NCI-H146 (cell line): Measurements from ENCODE around the gene KRT23.

ENCODE experiments used
- DNase-seq: peaks from one replicate; lab custom pipeline; 2025; lab: John Stamatoyannopoulos, UW

Gene KRT23

GRCh38 chr17:40909755-40910154 lies 27.7 kb downstream of the KRT23 start:
- DNase-seq, result no peak

GRCh38 chr17:40909351-40909750 lies 28.1 kb downstream of the KRT23 start:
- peak; percentile 84 for DNase-seq

- no peak for DNase-seq
Observed at GRCh38 chr17:40906613-40907012, 30.8 kb downstream of the KRT23 start.

DNA sequence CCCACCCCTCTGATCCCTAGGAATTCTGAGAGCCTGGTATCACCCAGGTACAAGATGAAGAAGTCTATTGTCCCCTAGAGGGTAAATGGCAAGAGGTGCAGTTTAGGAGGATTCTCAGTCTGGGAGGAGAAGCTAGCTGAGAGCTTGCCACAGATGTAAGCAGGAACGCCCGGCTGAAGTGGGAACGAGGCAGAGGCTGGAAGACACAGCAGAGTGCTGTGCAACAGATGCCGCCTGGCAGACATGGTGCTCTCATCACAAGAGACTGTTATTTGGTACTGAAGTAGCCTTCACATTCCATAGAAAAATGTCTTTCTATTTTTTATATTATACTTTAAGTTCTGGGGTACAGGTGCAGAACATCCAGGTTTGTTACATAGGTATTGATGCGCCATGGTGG lies 32.1 kb downstream of the KRT23 start:
- no peak for DNase-seq

DNA sequence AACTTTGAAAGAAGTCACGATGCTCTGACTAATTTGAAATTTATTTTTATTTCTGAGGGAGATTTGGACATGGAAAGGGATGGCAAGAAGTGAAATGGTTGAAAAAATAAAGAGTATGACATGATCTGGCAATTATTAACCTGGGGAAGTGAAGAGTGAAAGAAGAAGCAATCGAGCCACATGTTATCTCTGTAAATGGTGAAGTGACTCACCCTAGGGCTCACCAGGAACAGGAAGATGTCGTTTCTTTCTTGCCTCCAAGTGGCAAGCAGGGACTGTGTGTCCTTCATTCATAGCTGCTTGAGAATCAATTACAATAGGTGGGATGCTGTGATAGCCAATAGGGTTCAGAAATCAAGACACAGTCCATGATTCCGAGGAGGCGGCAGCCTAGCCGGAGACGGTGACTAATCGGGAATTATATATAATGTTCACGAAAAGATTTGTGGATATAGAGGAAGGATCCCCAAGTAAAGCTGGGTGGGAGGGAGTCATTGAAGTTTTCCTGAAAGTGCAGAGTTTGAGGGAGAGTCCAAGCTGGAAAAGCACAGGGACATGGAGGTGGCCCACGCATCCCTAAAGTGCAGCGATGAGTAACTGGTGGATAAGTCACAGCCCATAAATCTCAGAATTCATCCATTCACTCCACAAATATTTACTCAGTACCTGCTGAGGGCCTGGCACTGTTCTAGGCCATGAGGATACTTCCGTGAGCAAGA lies 34.2 kb downstream of the KRT23 start:
- peak; percentile 29 for DNase-seq

DNA sequence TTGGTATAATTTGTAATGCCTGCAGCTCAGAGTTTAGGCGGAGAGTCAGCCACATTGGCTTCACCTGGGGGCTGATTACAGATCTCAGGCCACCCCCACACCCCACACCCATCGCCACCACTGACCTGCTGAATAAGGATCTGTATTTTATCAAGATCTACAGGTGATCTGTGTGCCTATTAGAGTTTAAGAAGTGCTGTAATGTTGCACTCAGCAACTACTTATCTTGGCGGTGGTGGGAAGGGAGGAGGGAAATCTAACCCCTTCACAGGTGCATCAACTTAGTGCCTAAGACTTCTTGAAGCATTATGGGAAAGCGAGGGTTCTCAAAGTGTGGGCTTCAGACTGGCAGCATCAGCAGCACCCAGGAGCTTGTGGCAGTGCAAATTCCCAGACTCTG lies 34.9 kb downstream of the KRT23 start:
- no peak for DNase-seq

DNA sequence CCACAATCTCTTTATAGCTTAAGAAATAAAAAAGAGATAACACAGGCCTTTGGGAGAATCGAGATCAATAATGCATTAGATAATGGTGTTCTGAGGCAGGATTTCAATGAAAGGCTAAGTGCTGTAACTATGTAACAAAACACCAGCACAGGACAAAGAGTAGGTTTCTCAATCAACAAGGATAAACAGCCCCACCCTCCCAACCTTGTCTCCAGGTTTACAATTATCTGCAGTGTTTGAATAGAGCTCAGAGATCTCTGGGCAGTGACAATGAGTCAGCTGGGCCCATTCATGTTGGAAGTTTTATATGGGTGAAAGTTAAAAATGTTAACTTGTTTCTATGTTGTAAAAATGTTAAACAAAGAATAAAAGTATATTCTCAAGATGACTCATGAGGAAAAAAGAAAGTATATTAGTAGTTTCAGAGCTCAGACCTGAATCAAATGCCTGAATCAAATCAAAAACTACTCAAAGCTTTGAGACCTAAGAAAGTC lies 35.4 kb downstream of the KRT23 start:
- DNase-seq, result peak; percentile 63

DNA sequence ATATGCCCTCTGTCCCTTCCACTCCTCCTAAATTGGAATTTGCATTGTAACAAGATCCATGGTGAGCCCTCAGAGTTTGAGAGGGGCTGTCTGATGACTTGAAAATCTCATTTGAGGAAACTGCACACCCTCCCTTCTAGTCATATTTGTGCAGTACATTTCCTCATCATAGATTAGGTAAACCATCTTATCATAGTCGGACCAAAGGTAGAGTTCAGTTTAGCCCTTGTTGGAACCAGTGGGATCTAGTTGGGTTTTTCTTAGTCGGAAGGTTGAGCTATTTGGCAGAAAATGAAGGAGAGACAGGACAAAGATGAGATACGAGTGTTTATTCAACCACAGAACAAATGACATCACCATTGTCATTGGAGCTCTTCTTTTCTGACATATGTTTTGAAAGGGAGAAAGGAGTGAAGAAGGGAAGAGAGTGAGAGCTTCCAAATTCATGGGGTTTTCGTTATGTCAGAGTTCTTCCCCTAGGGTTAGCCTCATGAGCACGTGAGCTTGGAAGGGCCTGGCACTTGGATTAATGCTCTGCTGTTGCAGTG lies 36.6 kb downstream of the KRT23 start:
- no peak for DNase-seq

DNA sequence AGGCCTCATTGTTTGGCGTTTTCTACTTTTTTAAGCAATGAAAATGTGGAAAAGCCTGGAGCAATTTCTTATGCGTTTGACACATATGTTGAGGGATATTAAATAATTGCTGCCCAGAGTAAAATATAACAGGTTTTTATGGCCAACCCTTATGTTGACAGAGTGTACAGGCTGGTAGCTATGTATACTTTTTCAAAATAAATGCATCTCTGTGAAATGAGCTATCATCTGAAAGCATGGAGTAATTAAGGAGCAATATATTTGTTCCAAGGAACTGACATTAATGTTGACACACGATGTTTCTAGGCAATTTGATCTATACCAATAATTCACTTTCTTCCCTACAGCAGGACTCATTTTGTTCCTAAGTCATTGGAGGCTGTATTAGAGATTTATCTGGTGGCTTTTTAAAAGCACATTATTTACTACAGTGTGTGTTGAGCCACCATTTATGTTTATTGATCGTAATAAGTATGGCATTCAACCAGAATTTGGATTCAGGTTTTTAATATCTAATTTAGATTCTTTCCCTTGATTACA lies 40.5 kb downstream of the KRT23 start:
- DNase-seq, result no peak

DNA sequence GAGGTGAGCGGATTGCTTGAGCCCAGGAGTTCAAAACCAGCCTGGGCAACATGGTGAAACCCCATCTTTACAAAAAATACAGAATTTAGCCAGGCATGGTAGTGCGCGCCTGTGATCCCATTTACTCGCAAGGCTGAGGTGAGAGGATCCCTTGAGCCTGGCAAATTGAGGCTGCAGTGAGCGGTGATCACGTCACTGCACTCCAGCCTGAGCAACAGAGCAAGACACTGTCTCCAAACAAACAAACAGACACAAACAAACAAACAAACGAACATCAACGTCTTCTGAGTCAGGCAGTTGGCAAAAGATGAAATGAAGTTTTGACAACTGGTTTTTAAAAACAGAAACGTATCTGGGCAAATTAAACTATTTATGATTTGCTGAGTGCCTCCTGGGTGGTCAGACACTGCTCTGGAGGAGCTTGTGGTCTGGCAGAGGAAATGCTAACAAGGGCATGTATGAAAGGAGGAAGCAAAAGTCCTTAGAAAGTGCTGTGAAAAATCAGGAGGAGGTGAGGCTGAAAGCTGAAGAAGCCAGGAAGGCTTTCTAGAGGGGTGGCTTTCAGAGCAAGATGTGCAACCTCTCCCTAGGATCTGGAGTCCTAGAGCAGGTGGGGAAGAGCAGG lies 42.2 kb downstream of the KRT23 start:
- no peak for DNase-seq

DNA sequence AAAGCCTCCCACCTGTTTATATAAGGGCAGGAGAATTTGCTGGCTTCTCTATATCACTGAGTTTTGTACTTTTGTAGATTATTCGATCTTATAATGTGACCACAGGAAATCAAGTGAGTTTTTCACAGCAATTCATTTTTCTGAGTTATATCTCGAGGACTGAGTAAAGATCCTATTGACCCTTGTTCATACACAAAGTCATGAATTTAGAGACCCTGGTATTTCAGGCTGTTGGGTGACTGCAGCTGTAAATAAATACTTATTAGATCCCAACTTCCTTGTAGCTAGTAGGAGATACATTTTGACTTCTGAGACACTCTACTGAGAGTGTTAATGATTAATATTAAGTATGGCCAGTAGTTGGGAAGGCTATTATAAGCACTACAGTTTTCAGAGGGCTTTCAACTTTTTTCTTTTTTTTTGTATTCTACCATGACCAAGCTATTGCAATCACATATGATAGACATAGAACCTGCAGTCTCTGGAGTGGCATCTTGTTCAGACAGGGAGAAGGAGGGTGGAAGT lies 49.2 kb downstream of the KRT23 start:
- no peak for DNase-seq

GRCh38 chr17:40886090-40886489 lies 51.4 kb downstream of the KRT23 start:
- DNase-seq, result no peak

DNA sequence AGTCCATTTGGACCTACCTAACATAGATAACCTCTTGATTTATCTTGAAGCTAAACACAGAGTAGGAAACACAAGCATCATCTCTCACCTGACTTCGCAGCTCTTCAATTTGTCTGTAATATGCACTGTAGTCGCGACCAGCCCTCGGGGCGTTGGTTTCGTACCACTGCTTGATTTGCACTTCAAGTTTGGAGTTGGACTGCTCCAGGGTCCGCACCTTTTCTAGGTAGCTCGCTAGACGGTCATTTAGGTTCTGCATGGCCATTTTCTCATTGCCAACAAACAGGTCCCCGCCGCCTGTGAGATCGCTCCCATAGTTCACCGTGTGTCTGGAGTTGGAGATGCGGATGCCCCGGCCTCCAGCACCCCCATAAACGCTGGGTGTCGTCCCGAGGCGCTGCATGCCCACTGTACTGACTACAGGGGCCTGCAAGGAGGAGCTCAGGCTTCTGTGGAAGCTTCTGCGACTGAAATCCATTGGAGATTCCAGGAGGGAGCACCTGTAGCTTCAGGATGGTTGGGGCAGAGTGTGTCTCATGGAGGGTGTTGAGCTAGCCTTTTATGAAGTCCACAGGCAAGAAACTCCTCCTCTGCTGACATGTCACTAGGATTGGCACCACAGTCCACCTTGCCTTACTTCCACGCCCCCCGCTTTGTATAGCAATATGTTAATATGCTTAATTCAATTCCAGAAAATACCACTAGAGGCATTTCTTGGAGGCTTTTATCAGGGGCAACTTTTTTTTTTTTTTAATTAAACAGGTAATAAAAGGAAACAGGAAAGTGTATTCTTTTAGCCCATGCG lies 52.5 kb downstream of the KRT23 start, which contains the start of gene KRT20:
Gene KRT20, minus strand, starts transcription at position 535 of the 805 bp plus-strand sequence. Its CDS starts 57 bp downstream, at position 478.
- DNase-seq, result no peak

GRCh38 chr17:40883626-40884334 lies 53.7 kb downstream of the KRT23 start:
- no peak for DNase-seq

DNA sequence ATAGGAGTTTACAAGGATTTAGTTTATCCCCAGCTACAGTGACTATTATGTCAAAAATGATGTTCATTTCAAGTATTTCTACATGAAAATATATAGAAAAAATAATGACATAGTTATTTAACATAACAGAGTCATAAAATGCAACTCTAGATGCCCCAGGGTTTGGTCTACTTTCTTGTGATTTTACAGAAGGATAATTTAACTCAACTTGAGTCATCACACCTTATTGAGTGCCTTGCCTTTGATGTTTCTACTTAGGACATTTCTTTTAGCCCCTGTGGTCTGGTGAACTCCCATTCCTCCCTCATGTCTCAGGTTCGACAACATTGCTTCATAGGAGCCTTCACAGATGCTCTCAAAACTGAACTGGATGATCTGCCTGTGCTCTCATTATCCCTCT lies 54.4 kb downstream of the KRT23 start:
- DNase-seq, result no peak

- no peak for DNase-seq
Observed at GRCh38 chr17:40879026-40879425, 58.4 kb downstream of the KRT23 start.

DNA sequence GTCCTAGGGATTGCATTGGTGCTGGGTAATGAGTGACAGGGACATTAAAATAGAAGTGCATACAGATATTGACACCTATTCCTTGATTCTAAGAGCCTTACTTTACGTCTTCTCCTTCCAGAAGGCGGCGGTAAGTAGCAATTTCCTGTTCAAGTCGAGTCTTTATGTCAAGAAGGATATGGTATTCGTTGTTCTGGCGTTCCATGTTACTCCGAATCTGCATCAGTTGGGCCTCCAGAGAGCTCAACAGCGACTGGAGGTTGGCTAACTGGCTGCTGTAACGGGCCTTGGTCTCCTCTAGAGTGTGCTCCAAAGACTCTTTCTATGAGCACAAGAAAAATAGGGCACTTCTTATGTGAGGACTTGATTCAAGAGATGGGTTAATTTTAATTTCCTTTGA lies 59.4 kb downstream of the KRT23 start:
- no peak for DNase-seq

DNA sequence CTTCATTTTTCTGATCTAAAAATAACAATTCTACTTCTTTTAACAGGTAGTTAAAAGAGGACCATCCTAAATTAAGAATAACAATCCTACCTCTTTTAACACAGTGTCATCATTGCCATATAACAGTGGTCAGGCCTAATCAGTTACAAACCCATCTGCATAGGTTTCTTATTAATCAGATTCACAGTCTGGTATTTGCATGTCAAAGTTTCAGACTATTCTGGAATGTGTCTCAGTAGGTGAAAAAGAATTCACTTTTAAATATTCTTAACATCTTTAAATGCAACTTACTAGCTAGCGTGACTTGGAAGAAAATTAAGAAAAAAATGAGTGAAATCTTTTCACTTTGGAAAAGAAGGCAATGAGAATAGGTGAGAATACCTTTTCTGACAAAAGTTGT lies 63.6 kb downstream of the KRT23 start:
- DNase-seq, result no peak

GRCh38 chr17:40873255-40873654 lies 64.2 kb downstream of the KRT23 start:
- DNase-seq, result no peak
